Measurements from ENCODE around the gene M1AP.
"Not testable (repeated sequence)": the region's sequence is repeated elsewhere in the genome, so short reads cannot be mapped to it uniquely, and the experiment has no call there.

M1AP gene

DNA sequence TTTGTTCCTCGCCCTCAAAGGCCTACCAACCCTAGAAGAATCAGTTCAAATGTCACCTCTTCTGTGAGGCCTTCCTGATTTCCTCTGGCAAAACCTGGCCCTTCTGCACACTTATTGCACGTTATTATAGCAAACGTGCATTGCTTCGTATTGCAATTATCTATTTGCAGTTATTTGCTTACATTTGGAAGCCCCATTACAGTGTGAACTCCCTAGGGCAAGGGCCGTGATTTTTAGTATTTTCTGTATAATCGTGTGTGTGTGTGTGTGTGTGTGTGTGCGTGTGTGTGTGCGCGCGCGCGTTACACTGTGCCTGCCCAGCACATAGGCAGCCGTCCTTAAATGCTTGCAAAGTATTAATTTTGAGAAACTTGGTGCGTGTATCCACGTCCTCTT is 5.5 kb upstream of the M1AP start:
- no peak for DNase-seq (ENCODE audit: low spot score)

DNA sequence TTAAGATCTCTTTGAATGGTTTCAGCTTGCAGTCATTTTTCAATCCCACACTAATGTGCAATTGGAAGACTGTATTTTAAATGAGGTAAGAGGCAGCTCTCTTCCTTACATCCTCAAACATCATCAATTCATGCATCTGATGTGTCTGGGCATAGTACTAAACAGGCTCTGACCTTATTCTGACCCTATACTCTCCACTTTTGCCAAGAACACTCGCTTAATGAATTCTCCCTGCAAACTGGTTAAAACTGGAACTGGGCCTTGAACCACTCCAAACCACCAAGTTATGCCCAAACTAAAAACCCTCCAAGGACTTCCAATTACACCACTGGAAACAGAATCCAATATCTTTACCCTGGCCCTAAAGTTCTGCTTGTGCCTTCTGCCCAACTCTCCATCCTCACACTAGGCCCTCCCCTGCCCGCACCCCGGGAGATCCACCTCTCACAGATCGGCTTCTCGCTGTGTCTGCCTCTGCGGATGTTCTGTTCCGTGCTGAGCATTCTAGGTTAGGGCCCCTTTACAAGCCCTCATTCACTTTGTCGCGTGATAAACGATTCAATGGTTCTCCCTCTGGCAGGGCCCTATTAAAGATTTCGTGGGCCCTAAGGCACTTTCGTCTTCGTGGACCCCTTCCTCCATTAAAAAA is 1.2 kb downstream of the M1AP start:
- DNase-seq (ENCODE audit: low spot score) = no peak

DNA sequence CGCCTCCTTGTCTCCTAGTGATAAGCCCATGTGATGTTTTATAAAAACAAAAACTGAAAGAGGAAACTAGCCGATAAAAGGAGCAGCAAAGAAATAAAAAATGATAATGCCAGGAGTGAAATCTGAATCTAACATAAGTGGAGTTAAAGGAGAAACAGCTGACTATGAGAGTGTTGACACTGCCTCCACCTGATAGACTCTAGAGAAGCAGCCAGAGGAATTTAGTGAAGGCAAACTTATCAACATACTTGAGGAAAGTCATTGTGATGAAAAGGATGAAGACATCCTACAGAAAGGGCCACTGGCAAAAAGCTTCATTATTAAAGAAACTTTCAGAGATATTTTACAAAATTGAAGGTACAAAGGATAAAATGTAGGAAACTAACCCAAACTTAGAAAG is 1.9 kb downstream of the M1AP start:
- DNase-seq (ENCODE audit: low spot score) = no peak

DNA sequence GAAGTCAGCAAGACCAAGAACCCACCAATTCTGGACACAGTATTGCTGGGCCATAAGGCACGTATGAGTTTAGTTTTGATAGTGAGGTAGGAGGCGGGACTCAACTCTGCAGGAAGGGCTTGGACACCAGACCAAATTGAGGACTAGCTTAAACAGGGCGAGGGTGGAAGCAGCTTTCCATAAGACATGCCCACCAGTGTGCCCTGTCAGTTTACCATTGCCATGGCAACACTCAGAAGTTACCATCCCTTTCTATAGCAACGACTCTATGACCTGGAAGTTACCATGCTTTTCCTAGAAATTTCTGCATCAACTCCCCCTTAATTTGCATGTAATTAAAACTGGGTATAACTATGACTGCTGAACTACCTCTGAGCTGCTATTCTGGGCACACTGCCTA is 2.8 kb downstream of the M1AP start:
- DNase-seq (ENCODE audit: low spot score) = no peak

DNA sequence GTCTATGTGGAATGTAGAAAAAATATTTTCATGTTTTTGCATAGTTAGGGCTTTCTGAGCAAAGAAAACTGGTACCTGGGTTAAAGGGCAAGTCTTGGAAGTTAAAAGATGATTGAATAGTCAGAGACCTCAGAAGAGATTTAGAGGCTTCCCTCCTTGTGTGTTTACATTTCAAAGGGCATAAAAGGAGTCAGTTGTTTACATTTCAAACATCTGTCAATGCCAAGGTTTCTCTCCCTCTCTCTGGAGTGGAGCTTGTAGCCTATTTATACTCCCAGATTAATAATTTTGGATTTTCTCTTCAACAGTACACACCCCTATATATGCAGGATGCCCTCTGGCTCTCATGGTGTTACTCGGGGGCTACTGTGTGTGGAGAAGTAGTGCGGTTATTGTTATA is 8.6 kb downstream of the M1AP start:
- no peak for DNase-seq (ENCODE audit: low spot score)

DNA sequence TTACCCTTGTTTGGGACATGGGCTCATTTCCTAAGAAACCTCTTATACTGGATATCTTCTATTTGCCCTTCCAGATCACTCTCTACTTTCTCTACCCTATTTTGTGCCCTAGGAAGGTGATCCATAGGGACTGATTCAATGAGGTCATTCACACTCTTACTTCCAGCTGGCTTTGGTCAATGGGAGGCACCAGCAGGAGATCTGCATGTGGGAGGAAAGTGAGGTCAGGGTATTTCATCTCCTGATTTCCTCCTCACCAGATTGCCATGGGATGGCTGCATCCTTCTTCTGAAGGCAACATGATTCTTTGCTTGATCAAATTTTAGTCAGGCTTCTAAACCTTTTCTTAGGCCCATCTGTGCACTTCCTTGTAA is 15.2 kb downstream of the M1AP start:
- DNase-seq (ENCODE audit: low spot score) = no peak

DNA sequence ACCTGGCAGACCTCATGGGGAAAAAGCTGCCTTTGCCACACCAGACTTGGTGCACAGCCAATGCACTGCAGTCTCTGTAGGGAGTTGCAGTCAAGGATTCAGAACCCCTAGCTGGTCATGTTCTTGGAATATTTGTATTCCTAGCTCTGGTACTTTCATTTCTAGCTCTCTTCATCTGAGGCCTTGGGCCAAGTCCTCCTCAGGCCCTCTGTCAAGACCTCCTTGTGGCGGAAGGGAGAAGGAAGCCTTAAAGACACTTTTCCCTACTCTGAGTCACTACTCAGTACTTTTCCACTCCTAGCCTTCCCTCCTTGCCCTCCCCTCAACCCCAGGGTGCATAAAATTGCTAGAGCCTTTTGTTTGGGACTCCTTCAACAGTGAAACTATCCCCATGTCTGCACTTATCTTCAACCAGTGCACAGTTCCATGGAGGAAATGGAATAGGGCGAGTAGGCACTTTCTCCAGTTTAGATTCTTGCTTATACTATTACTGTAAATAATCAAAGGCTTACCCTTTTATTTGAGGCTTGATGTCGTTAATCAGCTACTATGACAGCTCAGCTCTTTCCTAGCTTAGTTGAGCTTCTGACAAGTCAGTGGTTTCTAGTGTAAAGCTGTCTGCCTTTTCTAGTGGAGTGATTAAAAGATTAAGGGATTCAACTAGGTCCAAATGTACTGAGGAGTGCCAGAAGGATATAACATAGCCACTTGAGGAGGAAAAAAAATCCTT is 15.8 kb downstream of the M1AP start:
- peak; percentile 6 for DNase-seq (ENCODE audit: low spot score)

DNA sequence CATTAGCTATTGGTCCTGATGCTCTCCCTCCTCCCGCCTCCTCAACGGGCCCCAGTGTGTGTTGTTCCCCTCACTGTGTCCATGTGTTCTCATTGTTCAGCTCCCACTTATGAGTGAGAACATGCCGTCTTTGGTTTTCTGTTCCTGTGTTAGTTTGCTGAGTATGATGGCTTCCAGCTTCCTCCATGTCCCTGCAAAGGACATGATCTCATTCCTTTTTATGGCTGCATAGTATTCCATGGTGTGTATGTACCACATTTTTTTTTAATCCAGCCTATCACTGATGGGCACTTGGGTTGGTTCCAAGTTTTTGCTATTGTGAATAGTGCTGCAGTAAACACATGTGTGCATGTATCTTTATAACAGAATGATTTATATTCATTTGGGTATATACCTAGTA is 17.7 kb downstream of the M1AP start:
- DNase-seq (ENCODE audit: low spot score) = not testable (repeated sequence)

DNA sequence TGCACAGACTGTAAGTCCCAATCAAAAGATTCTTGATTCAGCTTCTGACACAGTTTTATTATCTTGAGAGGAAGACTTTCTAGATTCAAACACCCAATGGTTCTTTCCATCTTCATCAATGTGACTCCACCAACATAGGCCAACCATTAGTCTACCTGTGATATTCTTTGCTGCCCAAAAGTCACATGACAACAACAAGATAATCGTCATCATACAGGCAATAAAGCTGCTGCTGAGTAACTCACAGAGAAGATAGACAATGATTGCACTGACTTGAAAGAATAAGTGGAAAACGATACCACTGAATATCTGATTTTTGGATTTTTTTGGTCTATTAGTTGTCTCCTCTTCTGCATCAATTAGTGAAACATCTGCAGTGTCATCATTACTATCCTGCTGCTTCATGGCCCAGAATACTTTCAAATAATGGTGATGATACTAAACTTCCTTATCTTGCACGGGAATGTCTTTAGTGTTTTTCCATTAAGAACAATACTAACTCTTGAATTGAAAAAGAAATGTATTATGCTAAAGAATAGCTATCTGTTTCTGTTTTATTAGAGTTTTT is 19.5 kb downstream of the M1AP start:
- no peak for DNase-seq (ENCODE audit: low spot score)

DNA sequence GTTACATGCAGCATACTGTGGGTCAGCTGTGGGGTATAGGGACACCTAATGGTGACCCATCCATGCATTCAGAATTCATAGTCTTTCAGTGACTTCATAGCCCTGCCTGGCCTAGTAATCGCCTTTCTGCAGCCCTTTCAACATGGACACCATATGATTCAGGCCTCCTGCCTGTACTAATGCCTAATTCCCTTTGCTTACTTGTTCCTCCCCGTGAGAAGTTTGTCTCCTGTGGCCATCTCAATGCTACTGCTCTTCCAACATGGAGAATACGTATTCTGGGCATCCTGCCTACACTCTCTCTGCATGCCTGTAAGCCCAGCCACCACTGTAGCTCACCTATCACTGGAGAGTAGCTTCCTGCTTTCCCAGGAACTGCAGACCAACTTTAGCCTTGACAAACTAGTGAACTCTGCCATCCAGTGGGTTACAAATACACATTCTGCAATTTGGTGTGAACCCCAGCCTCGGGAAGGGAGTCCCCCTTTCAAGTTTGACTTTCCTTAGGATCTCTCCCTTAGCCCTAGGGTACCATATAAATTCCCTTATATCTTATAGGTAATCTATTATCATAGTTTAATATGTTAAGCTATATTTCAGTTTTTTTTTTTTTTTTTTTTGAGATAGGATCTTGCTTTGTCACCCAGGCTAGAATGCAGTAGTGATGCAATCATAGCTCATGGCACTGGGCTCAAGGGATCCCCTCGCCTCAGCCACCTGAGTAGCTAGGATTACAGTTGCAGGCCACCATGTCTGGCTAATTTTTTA is 22.3 kb downstream of the M1AP start:
- DNase-seq (ENCODE audit: low spot score) = no peak

DNA sequence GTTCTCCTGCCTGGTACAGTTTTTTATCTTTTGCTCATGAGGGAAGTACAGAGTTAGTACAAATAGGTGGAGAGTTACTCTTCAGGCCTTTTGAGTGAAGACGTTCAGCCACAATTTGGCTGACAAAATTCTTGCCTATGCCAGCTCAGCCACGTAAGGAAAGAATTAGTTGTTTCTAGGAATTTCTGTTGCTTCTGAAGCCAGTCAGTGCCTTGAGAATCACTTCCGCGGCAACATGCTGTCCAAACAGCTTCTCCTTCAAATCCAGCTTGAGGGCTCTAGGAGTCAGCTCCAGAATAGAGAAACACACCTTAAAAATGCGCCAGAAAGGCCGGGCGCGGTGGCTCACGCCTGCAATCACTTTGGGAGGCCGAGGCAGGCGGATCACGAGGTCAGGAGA is 27.5 kb downstream of the M1AP start:
- DNase-seq (ENCODE audit: low spot score) = no peak

DNA sequence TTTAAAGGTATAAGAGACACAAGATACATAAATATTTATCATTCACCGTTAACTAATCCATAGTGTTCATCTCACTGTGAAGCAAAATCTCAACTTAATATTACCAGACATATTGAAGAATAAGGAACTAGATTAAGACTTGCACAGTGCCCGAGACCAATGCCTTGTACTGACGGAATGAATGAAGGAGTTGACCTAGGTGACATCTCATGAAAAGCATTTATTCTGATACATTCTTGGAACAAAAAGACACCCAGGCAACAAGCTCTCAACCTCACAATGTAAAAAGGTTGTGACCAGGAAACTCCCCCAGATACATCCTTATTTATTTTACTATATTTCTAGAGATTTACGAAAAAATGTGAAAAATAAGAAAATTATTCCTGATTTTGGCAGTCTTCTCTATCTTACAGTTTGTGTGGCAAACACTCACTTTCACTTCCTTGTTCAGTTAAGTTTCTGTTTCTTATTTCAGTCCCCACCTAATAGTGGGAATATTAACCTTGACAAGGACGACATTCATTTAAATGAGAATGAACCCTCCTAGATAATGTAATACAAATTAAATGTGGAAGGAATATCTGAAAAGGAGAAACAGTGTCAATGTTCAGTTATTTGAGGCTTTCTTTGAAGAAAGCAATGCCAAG is 28.4 kb downstream of the M1AP start:
- DNase-seq (ENCODE audit: low spot score) = no peak

DNA sequence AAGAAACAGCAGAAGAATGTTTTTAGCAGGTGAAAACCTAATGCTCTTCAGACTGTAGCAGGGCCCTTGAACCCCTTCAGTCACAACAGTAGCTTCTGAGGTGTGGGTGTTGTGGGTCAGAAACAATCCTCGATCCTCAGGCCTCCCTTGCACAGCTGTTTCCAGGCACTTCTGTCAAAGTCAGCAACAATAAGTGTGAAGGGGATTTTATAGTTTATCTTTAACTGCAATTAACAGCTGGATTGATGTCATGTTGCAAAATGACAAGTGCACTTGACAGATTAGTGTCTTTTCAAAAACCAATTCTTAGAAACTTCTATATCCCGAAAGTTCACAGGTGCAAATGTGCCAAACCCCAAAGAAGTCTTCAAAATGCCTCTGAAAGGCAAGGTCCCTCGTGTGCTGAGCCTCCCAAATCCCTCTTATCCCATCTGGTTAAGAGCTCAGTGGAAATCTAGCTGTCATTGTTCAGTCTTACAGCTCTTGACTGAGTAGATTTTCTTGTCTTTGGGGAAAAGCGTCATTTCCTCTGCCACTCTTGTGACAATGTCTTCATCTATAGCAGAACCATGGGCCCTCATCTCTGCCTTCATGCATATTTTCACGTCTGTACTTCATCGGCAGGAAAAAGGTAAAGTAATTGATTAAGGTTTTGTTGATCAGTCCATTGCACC is 29.6 kb downstream of the M1AP start:
- no peak for DNase-seq (ENCODE audit: low spot score)

DNA sequence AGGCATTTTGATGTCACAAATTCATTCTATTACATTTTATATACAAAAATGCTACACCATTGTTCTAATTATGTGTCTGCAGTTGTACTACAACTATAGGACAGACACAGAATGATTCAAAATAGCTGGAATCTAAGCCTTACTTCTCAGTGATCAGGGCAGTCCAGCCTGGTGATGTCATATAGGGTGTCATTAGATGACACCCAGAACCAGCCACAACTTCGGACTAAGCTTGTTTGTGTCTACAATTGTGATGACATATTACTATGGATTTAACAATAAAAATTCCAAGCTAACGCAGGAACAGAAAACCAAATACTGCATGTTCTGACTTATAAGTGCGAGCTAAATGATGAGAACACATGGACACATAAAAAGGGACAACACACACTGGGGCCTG is 31.0 kb downstream of the M1AP start:
- no peak for DNase-seq (ENCODE audit: low spot score)

DNA sequence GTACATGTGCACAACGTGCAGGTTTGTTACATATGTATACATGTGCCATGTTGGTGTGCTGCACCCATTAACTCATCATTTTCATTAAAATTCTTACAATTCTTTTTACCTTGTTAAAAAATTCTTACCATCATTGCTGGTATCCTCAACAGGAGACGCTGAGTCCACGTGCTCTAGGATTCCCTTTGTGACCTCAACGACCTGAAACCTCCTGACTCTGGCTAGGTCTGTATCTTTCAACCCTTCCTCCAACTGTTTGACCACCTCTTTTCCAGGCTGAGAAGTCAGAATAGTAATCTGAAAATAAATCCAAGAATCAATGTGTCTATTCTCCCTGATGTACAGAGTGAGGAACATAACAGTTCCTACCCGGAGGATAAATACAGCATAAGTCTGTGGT is 41.2 kb downstream of the M1AP start:
- DNase-seq (ENCODE audit: low spot score) = no peak

DNA sequence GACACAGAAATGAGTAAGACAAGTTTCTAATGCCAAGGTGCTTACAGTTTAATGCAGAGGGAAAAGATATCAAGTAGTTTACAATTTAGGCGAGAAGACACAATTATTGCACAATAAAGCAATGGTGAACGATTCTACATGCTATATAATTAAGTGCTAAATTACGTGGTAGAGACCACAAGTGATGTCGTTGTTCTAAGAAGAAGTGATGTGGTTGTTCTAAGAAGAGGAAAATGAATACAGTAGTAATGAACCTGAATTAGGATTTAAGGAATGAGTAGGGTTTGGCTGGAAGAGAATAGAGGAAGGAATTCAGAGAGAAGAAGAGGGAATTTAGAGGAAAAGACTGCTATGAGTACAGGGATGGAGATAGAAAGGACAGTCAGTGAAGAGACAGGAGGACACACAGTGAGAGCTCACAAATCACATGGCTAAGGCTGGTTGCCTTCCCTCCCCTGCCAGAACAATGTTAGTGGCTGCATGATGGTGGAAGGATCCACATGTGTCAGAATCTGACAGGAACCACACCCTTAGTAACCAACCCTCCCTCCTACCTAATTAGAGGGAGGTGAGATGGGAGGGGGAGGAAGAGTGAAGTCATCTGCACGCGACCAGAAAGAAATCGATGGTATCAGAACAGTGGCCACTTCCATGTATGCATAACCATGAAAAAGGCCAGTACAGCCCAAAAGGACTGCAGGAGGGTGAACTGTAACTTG is 44.7 kb downstream of the M1AP start:
- DNase-seq (ENCODE audit: low spot score) = no peak

DNA sequence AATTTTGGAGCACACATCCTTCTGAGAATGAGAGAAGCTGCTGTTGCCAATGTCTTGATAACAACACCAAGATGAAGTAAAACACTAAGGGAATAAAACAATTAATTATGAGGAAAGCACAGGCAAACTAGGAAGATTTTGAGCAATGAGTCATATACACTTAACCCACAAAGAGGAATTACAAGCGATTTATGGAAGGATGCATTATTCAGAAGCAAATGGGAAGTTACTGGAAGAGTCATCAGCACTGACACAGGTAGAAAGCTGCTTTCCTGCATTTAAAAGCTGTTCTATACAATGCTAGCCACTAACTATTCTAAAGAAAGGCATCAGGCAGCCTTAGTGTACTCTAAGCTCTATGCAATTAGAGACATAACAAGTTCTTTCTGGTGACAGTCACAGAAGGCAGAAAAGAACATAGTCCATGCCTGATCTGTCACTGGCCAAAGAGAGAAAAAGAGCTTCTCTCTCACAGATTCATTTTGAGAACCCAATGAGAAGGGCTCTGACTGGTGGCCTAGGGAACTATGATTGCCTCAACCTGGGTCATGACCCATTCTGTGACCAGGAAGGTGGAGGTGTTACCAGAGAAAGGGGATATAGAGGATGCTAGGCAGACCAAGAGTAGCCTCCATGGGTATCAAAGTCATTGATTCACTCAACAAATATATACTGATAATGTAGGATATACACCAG is 45.4 kb downstream of the M1AP start:
- peak; percentile 14 for DNase-seq (ENCODE audit: low spot score)

DNA sequence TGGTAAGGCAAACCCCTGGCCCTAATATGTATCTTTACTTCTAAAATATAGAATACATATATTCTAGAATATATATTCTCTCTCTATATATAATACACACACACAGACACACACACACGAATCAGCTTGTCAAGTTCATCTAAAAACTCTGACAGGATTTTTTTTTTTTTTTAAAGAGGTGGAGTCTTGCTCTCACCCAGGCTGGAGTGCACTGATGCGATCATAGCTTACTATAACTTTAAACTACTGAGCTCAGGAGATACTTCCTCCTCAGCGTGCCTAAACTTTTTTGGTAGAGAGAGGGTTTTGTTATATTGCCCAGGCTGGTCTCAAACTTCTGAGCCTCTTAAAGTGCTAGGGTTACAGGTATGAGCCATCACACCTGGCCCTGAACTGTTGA is 48.5 kb downstream of the M1AP start:
- DNase-seq (ENCODE audit: low spot score) = no peak

DNA sequence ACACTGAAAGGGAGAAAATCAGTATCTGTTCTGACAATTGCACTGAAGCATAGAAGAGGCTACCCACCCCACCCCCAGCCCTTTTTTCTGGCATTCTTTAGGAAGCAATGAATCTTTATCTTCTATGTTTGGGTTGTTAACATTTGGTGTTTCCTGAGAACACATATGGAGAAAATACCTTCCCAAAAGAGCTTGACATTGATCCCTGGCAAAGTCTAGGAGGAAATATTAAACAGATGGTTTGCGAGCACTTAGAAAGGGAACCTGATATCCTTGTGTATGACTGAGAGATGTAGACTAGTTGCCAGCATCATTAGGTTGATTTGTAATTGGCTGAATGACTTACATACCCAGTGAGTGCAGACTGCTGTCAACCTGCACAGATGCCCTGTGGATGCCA is 50.7 kb downstream of the M1AP start:
- no peak for DNase-seq (ENCODE audit: low spot score)

DNA sequence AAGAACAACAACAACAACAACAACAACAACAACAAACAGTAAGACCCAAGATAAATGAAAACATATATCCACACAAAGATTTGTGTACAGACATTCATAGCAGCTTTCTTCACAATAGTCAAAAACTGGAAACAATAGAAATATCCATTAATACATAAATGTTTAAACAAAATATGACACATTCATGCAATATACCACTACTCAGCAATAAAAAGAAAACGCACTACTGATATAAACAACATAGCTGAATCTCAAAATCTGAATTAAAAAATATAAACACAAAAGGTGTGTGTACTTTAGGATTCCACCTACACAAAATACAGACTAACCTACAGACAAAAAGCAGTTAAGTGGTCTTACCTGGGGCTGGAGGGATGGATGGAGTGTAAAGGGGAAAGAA is 51.5 kb downstream of the M1AP start:
- DNase-seq (ENCODE audit: low spot score) = no peak
